Fibroblast of the aortic adventitia (primary cell): ENCODE data around the gene RFX1. TPM values are rescaled to one million over a fixed set of nuclear protein-coding genes. Genes with fewer than 3 reads are reported as not detected.
"Not testable (repeated sequence)": the region's sequence is repeated elsewhere in the genome, so short reads cannot be mapped to it uniquely, and the experiment has no call there.

ENCODE experiments used
- DNase-seq: peaks from one replicate; pipeline ENCODE4 v3.0.0-alpha.2; 2010; ENCODE audit warnings: low read depth
- H3K4me3 ChIP-seq: 2 replicates; pipeline ENCODE4 v1.5.1; 2011; ENCODE audit warnings: low read depth, mild to moderate bottlenecking, control low read depth, low read length, moderate library complexity
- CTCF ChIP-seq: IDR thresholded peaks from 2 replicates; pipeline ENCODE4 v1.5.1; 2011; ENCODE audit warnings: mild to moderate bottlenecking, low read length, control low read depth, inconsistent platforms; ENCODE audit not compliant: insufficient read depth
- total RNA-seq: library from RNA; depleted of rRNA; stranded (reverse); fragments of >200 nt; gene quantifications from 2 replicates; pipeline ENCODE4 v1.2.3, GENCODE V29; 2012; ENCODE audit warnings: low replicate concordance

The RFX1 gene
- total RNA-seq, 1 donor = 3.4 TPM

DNA sequence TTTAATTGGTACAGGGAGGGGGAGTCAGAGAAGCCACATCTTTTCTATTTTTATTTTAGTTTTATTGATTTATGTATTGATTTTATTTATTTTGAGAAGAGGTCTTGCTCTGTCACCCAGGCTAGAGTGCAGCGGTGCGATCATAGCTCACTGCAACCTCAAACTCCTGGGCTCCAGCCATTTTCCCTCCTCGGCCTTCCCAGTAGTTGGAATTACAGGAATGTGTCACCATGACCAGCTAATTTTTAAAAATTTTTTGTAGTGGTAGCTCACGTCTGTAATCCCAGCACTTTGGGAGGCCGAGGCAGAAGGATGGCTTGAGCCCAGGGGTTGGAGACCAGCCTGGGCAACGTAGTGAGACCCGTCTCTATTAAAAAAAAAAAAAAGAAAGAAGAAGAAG is 29.6 kb upstream of the RFX1 start:
- H3K4me3 ChIP-seq = no peak overlapping the region
- no peak for TF ChIP-seq CTCF
- peak; percentile 26 for DNase-seq

DNA sequence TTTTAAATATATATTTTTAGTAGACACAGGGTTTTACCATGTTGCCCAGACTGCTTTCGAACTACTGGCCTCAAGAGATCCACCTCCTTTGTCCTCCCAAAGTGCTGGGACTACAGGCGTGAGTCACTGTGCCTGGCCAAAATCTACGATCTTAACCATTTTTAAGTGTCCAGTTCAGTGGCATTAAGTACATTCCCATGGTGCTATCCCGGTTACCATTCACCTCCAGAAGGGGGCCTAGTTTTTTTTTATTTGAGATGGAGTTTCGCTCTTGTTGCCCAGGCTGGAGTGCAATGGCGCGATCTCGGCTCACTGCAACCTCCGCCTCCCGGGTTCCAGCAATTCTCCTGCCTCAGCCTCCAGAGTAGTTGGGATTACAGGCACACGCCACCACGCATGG is 29.0 kb upstream of the RFX1 start:
- H3K4me3 ChIP-seq, DNase-seq: not testable (repeated sequence)

DNA sequence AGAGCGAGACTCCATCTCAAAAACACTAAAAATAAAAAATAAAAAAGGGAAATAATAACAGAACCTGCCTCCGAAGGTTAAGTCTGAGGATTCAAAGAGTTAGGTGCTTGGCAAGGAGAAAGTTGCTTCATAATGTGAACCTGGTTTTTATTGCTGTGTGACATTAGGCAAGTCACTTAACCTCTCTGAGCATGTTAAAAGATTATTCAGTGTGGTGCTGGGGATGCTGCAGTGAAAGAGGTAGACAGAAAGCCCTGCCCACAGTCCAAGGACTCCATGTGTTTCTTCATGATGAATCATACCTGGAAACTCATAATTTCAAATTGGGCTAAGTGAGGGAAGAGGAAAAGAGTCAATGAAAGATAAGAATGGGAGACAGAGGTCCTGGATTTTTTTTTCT is 27.8 kb upstream of the RFX1 start:
- no peak for TF ChIP-seq CTCF
- H3K4me3 ChIP-seq = no peak overlapping the region
- no peak for DNase-seq

- peak; percentile 73 for TF ChIP-seq CTCF
- H3K4me3 ChIP-seq = peak within 1 kb of the TSS; percentile 67
- peak; percentile 29 for DNase-seq
Observed at GRCh38 chr19:14031719-14032480, 25.8 kb upstream of the RFX1 start, which contains the start of gene IL27RA. Gene IL27RA, plus strand, starts transcription at chr19:14031762. Its CDS starts 111 bp downstream, at chr19:14031873.

DNA sequence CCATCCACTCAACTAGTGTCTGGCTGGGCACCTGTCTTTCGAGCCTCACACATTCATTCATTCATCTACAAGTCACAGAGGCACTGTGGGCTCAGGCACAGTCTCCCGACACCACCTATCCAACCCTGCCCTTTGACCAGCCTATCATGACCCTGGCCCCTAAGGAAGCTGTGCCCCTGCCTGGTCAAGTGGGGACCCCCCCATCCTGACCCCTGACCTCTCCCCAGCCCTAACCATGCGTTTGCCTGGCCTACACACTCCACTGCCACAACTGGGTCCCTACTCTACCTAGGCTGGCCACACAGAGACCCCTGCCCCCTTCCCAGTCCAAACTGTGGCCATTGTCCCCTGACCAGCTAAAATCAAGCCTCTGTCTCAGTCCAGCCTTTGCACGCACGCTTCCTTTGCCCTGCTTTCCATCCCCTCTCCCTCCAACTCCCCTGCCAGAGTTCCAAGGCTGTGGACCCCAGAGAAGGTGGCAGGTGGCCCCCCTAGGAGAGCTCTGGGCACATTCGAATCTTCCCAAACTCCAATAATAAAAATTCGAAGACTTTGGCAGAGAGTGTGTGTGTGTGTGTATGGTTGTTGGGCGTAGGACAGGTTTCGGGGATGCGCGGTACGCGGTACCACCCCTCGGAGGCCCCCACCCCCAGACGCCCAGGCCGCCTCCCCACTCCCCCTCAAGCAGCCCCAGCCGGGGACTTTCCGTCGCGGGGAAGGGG is 25.0 kb upstream of the RFX1 start:
- H3K4me3 ChIP-seq = peak overlapping the region; percentile 67
- TF ChIP-seq CTCF = no peak
- DNase-seq = no peak

- TF ChIP-seq CTCF = no peak
- DNase-seq = no peak
- H3K4me3 ChIP-seq = no peak overlapping the region
Observed at GRCh38 chr19:14028901-14029300, 22.8 kb upstream of the RFX1 start.

DNA sequence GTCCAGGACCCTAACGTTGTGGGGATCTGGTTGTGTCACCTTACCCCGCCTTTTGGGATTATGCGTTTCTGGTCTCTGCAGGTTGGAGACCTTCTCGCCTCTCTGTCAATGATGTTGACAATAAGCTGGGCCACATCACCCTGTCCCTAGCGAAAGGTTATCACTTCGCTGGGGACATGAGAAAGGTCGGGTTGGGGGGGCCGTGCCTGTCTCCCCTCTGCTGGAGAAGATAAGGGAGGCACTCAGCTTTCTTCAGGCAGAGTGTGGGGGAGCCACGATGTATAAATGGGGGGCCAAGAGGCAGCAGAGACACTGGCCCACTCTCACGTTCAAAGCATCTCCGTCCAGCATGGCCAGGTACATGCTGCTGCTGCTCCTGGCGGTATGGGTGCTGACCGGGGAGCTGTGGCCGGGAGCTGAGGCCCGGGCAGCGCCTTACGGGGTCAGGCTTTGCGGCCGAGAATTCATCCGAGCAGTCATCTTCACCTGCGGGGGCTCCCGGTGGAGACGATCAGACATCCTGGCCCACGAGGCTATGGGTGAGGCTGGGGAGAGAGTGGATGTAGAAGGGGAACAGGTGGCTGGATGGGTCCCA is 21.8 kb upstream of the RFX1 start, which contains the start of gene RLN3:
Gene RLN3 (plus strand): TSS at position 293 of the 595 bp plus-strand sequence. CDS start 57 bp downstream, at position 350.
- DNase-seq = no peak
- TF ChIP-seq CTCF = no peak
- no peak within 1 kb of the TSS for H3K4me3 ChIP-seq

- not testable (repeated sequence) for H3K4me3 ChIP-seq, DNase-seq
Observed at GRCh38 chr19:14026652-14027192, 20.6 kb upstream of the RFX1 start.
